Lower leg skin (tissue), 3 donors: ENCODE measurements around the gene TRH.

Experiments
- CTCF ChIP-seq, 3 donors: fragments of 450-650 bp; IDR thresholded peaks; one replicate each; pipeline ENCODE4 v1.5.1; 2016; ENCODE audit warnings: antibody characterized with exemption in 3 of 3, mild to moderate bottlenecking in 3 of 3, moderate library complexity in 2 of 3
- POLR2A ChIP-seq, 2 donors: fragments of 450-650 bp; IDR thresholded peaks; one replicate each; pipeline ENCODE4 v1.6.1; 2016 to 2017; ENCODE audit warnings: antibody characterized with exemption in 2 of 2, mild to moderate bottlenecking in 1 of 2, moderate library complexity in 1 of 2

DNA sequence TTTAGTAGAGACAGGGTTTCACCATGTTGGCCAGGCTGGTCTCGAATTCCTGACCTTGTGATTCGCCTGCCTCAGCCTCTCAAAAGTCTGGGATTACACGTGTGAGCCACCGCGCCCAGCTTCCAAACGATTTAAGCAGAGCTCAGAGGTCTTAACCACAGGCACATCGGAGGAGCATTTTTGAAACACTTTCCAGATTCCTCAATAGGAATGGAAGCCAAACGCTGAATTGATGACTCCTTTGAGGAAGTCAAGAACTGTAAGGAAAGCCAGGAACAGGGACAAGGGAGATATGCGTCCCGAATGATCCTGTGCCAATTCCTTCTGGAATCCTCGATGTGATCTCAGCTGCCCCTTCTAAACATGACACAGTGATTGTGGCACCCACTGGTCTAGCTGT, 40.0 kb downstream of the TRH start:
- TF ChIP-seq POLR2A (IDR thresholded peaks at IDR 0.05) (no peak), CTCF (IDR thresholded peaks at IDR 0.05) (no peak)
